ENCODE results near the gene TRPV3. TPM values are rescaled to one million over a fixed set of nuclear protein-coding genes. Genes with fewer than 3 reads are reported as not detected.

Gene TRPV3
- total and polyA plus RNA-seq, 2 of the 13 experiments (the other 11 are each of a cell fraction or from before 2014, with no cell fraction given) = 0.90 to 1.0 TPM

DNA sequence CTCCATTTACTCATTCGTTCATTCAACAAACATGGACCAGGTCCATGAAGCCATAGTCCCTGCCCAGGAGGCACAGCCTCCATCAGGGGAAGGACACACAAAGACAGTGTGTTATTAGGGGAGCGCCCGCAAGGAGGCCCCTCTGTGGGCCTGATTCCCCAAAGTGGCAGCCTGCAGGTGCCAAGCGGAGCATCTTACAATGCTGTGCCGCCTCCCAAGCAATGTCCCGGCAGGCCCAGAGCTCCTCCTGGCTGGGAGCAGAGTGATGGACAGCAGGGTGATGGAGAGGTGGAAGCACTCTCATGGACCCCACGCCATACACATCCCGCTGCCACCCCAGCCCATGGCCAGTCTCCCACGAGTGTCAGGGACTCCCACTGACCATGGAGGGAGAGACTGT, 25.8 kb upstream of the TRPV3 start:
- no peak for FAIRE-seq
- TF ChIP-seq ZMAT3 (CRISPR knock-in tag; conservative IDR thresholded peaks at IDR 0.05) (no peak), ZGPAT (CRISPR knock-in tag; IDR thresholded peaks at IDR 0.05) (no peak), HOXD1 (CRISPR knock-in tag; IDR thresholded peaks at IDR 0.05) (no peak), ZBTB7B (CRISPR knock-in tag; IDR thresholded peaks at IDR 0.05) (no peak), FOXP1 (IDR thresholded peaks at IDR 0.05) (no peak), FOXP1 (CRISPR knock-in tag; IDR thresholded peaks at IDR 0.05) (no peak), GLI4 (CRISPR knock-in tag; IDR thresholded peaks at IDR 0.05; ENCODE audit: borderline replicate concordance) (no peak), ZNF441 (CRISPR knock-in tag; IDR thresholded peaks at IDR 0.05; ENCODE audit: borderline replicate concordance) (no peak), ZFX (CRISPR knock-in tag; IDR thresholded peaks at IDR 0.05; ENCODE audit: low read depth) (no peak), EED (CRISPR knock-in tag; IDR thresholded peaks at IDR 0.05) (no peak), KDM2A (CRISPR knock-in tag; IDR thresholded peaks at IDR 0.05; ENCODE audit: borderline replicate concordance, low read depth) (no peak), NONO (IDR thresholded peaks at IDR 0.05) (no peak), NONO (CRISPR knock-in tag; conservative IDR thresholded peaks at IDR 0.05) (no peak), ISX (CRISPR knock-in tag; conservative IDR thresholded peaks at IDR 0.05) (no peak), ZNF747 (CRISPR knock-in tag; IDR thresholded peaks at IDR 0.05; ENCODE audit: borderline replicate concordance) (no peak), MXI1 (IDR thresholded peaks at IDR 0.05; ENCODE audit: borderline replicate concordance, low read depth, low read length) (no peak), ZNF207 (IDR thresholded peaks at IDR 0.05; ENCODE audit: borderline replicate concordance) (no peak), AHR (CRISPR knock-in tag; IDR thresholded peaks at IDR 0.05) (no peak), ZNF280B (CRISPR knock-in tag; IDR thresholded peaks at IDR 0.05; ENCODE audit: borderline replicate concordance) (no peak), TAF15 (IDR thresholded peaks at IDR 0.05; ENCODE audit: low read depth, low read length, poor library complexity, severe bottlenecking) (no peak)

More for the DNA sequence above, 25.8 kb upstream of the TRPV3 start:
- H3K4me2 ChIP-seq (ENCODE audit: low read depth, low read length) = no peak overlapping the region
- intact Hi-C loops (cut with micrococcal nuclease; ENCODE audit: unreplicated experiment) (no loop called here), in situ Hi-C loops (cut with HindIII; ENCODE audit: extremely low pct_ligation_motif_present, low pct_unique_long_range_greater_than_20kb) (no loop called here)
- BruUV-seq (replicated peaks) = no TSS peak
- H3K4me3 ChIP-seq (replicated peaks in 1 of 3; ENCODE audit: insufficient read depth in 1 of 3, low read depth in 2 of 3, low read length in 3 of 3) = no peak overlapping the region
- peaks cover 19 to 37% of the 10 kb centered on the region in 2 experiments for H3K36me3 ChIP-seq (replicated peaks in 1 of 2; ENCODE audit: control insufficient read depth in 1 of 2, insufficient read depth in 2 of 2, low read length in 2 of 2)
- H3K27me3 ChIP-seq (ENCODE audit: control insufficient read depth in 1 of 2, insufficient read depth in 2 of 2, low read length in 2 of 2) = no peaks in the 10 kb centered on the region
- H3K79me2 ChIP-seq (ENCODE audit: insufficient read depth, low read length) = no peaks in the 10 kb centered on the region
- no peaks in the 10 kb centered on the region for H3K4me1 ChIP-seq (ENCODE audit: insufficient read depth, low read length)
- H3K27ac ChIP-seq (ENCODE audit: extremely low read length, insufficient read depth, low read length) = no peak overlapping the region
- no peaks in the 10 kb centered on the region for H3K9me3 ChIP-seq (ENCODE audit: low read length)
- no peaks in the 10 kb centered on the region for H4K20me1 ChIP-seq (ENCODE audit: insufficient read depth, low read length)
- no peak overlapping the region for H2AFZ ChIP-seq (ENCODE audit: low read length)
- WGBS (ENCODE audit: low lambda C conversion rate) = 96% methylated on average over 4 of the region's 9 CpGs
- CTCF ChIA-PET (ENCODE audit: low intra/inter-chr PET ratio, low total read pairs) = no interaction called here
- POLR2A ChIA-PET = no interaction called here
- ATAC-seq (no peak), DNase-seq (ENCODE audit: low spot score) (no peak)
- no peak overlapping the region for H3K9ac ChIP-seq (ENCODE audit: insufficient read depth, low read depth, low read length)
